ENCODE measurements around the gene TAF10.

The TAF10 gene

DNA sequence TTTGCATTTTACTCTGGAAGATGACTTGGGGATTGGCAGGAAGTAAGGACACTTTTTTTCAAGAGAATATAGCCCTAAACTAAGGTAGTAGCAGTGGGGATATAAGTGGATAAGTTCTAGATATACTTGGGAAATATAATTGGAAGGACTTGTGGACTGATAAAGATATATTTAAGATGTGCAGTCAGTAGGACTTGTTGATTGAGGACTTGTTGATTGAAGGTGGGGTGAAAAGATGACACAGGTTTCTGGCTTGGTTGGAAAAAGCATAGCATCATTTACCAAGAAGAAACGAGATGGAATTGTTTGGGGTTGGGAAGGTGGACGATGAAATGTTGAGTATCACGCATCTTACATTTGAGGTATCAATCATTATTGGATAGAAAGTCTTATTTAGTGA, 1.5 kb upstream of the TAF10 start:
- Histone ChIP-seq H3K4me3 (ENCODE audit: low read length) (peak overlapping the region; percentile 88; the same call in 1 of the 2 replicates), H3K27me3 (ENCODE audit: insufficient read depth, low read length) (no peaks in the 10 kb centered on the region), H3K36me3 (ENCODE audit: insufficient read depth, low read length) (peaks cover 48% of the 10 kb centered on the region), H3K27ac (ENCODE audit: low read depth, low read length) (no peak overlapping the region), H3K9ac (ENCODE audit: low read depth, low read length) (no peak overlapping the region), H3K9me3 (ENCODE audit: insufficient read depth, low read depth, low read length) (no peaks in the 10 kb centered on the region), H3K4me1 (ENCODE audit: insufficient read depth, low read length) (peaks cover 15% of the 10 kb centered on the region; the same call in 1 of the 2 replicates)
- 90% methylated on average over 3 of the region's 3 CpGs for WGBS

DNA sequence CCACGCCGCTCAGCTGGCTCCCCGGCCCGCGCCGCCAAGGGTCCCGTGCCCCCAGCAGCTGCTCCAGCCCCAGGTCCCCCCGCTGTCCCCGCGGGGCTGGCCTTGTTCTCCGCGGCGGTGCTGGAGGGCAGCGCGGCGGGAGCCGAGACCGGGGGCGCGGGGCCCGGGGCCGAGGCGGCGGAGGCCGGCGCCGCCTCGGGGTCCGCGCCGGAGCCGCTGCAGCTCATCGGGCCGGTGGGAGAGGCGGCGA, 128 bp downstream of the TAF10 start:
- Histone ChIP-seq H3K27me3 (ENCODE audit: insufficient read depth, low read length) (no peaks in the 10 kb centered on the region), H3K4me3 (ENCODE audit: low read length) (peak overlapping the region; percentile 88), H3K36me3 (ENCODE audit: insufficient read depth, low read length) (peaks cover 62% of the 10 kb centered on the region), H3K9ac (ENCODE audit: low read depth, low read length) (peak overlapping the region; percentile 92), H3K27ac (ENCODE audit: low read depth, low read length) (peak overlapping the region; percentile 99), H3K4me1 (ENCODE audit: insufficient read depth, low read length) (peaks cover 17% of the 10 kb centered on the region; the same call in 1 of the 2 replicates), H3K9me3 (ENCODE audit: insufficient read depth, low read depth, low read length) (no peaks in the 10 kb centered on the region)
- WGBS: 0% methylated on average over 36 of the region's 36 CpGs

DNA sequence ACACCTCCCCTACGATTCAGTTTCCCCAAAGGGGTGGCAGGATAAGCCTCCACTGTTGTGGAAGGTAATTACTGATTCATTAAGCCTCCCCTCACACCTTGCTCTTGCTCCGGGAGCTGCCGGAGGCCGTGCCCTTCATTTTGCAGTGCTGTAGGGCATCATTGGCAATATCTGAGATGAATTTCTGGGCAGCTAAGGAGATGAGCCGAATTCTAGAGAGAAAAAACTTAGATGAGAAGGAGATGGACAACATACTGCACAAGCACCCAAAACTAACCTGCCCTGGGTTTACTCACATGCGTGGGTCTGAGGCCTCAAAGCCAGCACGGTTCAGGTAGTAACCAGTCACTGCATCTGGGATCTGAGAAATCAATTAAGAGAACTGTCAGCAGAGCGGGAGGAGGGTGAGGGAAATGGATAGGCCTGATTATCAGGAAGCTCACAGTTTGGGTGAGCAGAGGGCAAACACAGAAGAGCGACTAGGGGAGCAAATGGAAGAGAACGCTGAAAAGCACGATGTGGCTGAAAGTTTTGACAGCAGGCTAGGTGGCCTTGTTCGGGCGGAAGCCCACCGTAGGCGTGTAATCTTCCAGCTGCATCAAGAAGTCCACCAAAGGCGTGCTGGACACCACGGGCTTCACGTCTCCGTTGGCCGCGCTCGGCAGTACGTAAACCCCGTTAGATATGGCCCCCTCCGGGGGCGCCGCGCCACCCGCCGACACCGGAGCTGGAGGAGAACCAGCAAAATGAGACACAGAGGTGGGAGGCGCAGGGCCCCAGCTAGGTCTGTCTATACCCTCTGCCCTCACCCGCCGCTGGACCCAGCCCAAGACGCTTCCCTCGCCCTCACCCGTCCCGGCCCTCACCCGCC, 689 bp downstream of the TAF10 start:
- peak overlapping the region; percentile 99 for H3K27ac ChIP-seq (ENCODE audit: low read depth, low read length)
- H3K27me3 ChIP-seq (ENCODE audit: insufficient read depth, low read length): no peaks in the 10 kb centered on the region
- peaks cover 62% of the 10 kb centered on the region for H3K36me3 ChIP-seq (ENCODE audit: insufficient read depth, low read length)
- 18% methylated on average over 39 of the region's 39 CpGs for WGBS
- H3K9me3 ChIP-seq (ENCODE audit: insufficient read depth, low read depth, low read length): no peaks in the 10 kb centered on the region
- H3K9ac ChIP-seq (ENCODE audit: low read depth, low read length): peak overlapping the region; percentile 92
- H3K4me1 ChIP-seq (ENCODE audit: insufficient read depth, low read length): peaks cover 22% of the 10 kb centered on the region
- peak overlapping the region; percentile 88 for H3K4me3 ChIP-seq (ENCODE audit: low read length)

DNA sequence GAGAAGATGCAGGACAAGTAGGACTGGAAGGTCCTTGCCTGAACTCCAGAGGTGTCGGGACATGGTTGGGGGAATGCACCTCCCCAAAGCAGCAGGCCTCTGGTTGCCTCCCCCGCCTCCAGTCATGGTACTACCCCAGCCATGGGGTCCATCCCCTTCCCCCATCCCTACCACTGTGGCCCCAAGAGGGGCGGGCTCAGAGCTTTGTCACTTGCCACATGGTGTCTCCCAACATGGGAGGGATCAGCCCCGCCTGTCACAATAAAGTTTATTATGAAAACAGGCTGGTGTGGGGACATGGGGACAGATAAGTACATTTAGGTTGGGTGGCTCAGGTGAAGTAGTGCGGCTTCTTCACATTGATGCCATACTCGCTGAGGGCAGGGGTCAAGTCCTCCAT, 1.4 kb downstream of the TAF10 start:
- H3K9ac ChIP-seq (ENCODE audit: low read depth, low read length): no peak overlapping the region

DNA sequence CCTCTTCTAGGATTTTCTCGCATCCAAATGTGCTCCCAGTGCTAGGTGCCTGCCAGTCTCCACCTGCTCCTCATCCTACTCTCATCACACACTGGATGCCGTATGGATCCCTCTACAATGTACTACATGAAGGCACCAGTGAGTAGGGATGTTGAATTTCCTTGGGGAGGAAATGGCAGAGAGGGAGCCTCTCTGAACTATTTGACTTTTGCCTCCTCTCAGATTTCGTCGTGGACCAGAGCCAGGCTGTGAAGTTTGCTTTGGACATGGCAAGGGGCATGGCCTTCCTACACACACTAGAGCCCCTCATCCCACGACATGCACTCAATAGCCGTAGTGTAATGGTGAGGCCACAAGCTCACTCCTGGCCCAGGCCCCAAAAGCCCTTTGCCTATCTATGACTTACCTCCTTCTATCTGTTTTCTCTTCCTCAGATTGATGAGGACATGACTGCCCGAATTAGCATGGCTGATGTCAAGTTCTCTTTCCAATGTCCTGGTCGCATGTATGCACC, 2.5 kb downstream of the TAF10 start:
- no peak overlapping the region for H3K9ac ChIP-seq (ENCODE audit: low read depth, low read length)
- peaks cover 48% of the 10 kb centered on the region for H3K36me3 ChIP-seq (ENCODE audit: insufficient read depth, low read length)
- H3K4me3 ChIP-seq (ENCODE audit: low read length): no peak overlapping the region
- H3K27me3 ChIP-seq (ENCODE audit: insufficient read depth, low read length): no peaks in the 10 kb centered on the region
- no peak overlapping the region; the same call in 1 of the 2 replicates for H3K27ac ChIP-seq (ENCODE audit: low read depth, low read length)
- peaks cover 35% of the 10 kb centered on the region for H3K4me1 ChIP-seq (ENCODE audit: insufficient read depth, low read length)
- 97% methylated on average over 7 of the region's 8 CpGs for WGBS
- H3K9me3 ChIP-seq (ENCODE audit: insufficient read depth, low read depth, low read length): no peaks in the 10 kb centered on the region

More for the DNA sequence above, 1.4 kb downstream of the TAF10 start:
- WGBS: 90% methylated on average over 6 of the region's 6 CpGs
- H3K27me3 ChIP-seq (ENCODE audit: insufficient read depth, low read length): no peaks in the 10 kb centered on the region
- no peaks in the 10 kb centered on the region for H3K9me3 ChIP-seq (ENCODE audit: insufficient read depth, low read depth, low read length)
- no peak overlapping the region for H3K27ac ChIP-seq (ENCODE audit: low read depth, low read length)
- peaks cover 26% of the 10 kb centered on the region for H3K4me1 ChIP-seq (ENCODE audit: insufficient read depth, low read length)
- peak overlapping the region; percentile 88 for H3K4me3 ChIP-seq (ENCODE audit: low read length)
- peaks cover 55% of the 10 kb centered on the region for H3K36me3 ChIP-seq (ENCODE audit: insufficient read depth, low read length)

DNA sequence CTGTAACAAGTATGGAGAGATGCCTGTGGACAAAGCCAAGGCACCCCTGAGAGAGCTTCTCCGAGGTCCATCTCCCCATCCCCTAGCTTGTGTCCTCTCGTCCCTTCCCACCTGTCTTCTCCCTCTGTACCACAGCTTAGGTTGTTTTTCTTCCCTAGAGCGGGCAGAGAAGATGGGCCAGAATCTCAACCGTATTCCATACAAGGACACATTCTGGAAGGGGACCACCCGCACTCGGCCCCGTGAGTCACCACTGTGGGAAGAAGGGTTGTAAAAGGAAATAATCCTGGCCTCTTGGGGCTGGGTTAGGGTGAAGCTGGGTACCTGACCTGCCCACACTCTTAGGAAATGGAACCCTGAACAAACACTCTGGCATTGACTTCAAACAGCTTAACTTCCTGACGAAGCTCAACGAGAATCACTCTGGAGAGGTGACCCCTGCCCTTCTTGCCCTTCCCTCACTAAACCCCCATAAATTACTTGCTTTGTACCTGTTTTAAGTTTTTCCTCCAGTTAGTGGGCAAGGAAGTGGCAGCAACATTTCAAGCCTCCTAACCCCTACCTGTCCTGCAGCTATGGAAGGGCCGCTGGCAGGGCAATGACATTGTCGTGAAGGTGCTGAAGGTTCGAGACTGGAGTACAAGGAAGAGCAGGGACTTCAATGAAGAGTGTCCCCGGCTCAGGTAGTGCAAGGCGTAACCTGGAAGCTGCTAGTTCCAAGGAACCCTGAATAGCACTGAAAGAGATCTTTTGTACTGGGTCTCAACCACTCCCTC, 3.1 kb downstream of the TAF10 start:
- Histone ChIP-seq H3K27me3 (ENCODE audit: insufficient read depth, low read length) (no peaks in the 10 kb centered on the region), H3K36me3 (ENCODE audit: insufficient read depth, low read length) (peaks cover 48% of the 10 kb centered on the region), H3K4me1 (ENCODE audit: insufficient read depth, low read length) (peaks cover 35% of the 10 kb centered on the region), H3K9ac (ENCODE audit: low read depth, low read length) (no peak overlapping the region), H3K9me3 (ENCODE audit: insufficient read depth, low read depth, low read length) (no peaks in the 10 kb centered on the region), H3K4me3 (ENCODE audit: low read length) (no peak overlapping the region), H3K27ac (ENCODE audit: low read depth, low read length) (no peak overlapping the region; the same call in 1 of the 2 replicates)
- WGBS: 97% methylated on average over 14 of the region's 14 CpGs

DNA sequence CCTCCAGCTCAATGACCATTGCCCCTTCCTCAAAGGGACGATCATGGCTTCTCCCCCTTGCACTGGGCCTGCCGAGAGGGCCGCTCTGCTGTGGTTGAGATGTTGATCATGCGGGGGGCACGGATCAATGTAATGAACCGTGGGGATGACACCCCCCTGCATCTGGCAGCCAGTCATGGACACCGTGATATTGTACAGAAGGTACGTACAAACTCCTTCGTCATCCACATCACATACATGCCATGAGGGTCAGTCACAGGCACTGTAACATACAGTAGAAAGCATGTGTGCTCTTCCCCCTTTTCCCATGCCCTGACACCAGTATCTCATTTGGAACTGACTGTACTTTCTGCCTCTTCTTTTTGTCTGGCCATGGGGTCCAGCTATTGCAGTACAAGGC, 4.0 kb downstream of the TAF10 start:
- Histone ChIP-seq H3K36me3 (ENCODE audit: insufficient read depth, low read length) (peaks cover 44% of the 10 kb centered on the region), H3K4me3 (ENCODE audit: low read length) (no peak overlapping the region), H3K27me3 (ENCODE audit: insufficient read depth, low read length) (no peaks in the 10 kb centered on the region), H3K27ac (ENCODE audit: low read depth, low read length) (peak overlapping the region; percentile 78; the same call in 1 of the 2 replicates), H3K9ac (ENCODE audit: low read depth, low read length) (no peak overlapping the region), H3K9me3 (ENCODE audit: insufficient read depth, low read depth, low read length) (no peaks in the 10 kb centered on the region), H3K4me1 (ENCODE audit: insufficient read depth, low read length) (peaks cover 32% of the 10 kb centered on the region)
- WGBS: 90% methylated on average over 9 of the region's 9 CpGs

DNA sequence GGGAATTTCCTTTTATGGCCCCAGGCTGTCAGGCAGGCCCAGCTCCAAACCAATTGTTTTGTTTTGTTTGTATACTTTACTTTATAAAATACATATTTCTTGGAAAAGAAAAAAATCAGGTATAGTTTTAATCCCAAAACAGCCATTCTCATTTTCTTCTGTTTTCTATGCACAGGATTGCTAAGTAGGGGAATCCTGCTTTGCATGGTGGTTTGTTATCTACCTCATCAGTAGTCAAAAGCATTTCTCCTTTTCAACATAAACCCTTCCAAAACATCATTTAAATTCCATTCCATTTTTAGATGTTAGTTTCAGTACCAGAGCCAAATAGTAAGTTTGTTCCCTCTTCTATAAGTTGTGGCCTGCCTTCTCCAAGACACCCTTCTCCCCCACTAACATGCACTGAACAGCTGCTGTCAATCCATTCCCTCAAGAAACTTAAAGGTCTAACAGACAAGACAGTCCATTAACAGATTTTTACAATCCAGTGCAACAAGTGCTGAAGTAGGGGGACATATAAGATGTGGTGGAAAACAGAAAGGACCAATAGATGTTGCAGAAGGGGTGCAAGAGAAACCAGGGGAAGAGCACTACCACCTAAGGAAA, 4.7 kb downstream of the TAF10 start:
- peak overlapping the region; percentile 6; the same call in 1 of the 2 replicates for H3K4me3 ChIP-seq (ENCODE audit: low read length)
- H3K27me3 ChIP-seq (ENCODE audit: insufficient read depth, low read length): no peaks in the 10 kb centered on the region
- H3K27ac ChIP-seq (ENCODE audit: low read depth, low read length): peak overlapping the region; percentile 78
- peaks cover 44% of the 10 kb centered on the region for H3K36me3 ChIP-seq (ENCODE audit: insufficient read depth, low read length)
- no peaks in the 10 kb centered on the region for H3K9me3 ChIP-seq (ENCODE audit: insufficient read depth, low read depth, low read length)
- H3K9ac ChIP-seq (ENCODE audit: low read depth, low read length): peak overlapping the region; percentile 66; the same call in 1 of the 2 replicates
- H3K4me1 ChIP-seq (ENCODE audit: insufficient read depth, low read length): peaks cover 34% of the 10 kb centered on the region

DNA sequence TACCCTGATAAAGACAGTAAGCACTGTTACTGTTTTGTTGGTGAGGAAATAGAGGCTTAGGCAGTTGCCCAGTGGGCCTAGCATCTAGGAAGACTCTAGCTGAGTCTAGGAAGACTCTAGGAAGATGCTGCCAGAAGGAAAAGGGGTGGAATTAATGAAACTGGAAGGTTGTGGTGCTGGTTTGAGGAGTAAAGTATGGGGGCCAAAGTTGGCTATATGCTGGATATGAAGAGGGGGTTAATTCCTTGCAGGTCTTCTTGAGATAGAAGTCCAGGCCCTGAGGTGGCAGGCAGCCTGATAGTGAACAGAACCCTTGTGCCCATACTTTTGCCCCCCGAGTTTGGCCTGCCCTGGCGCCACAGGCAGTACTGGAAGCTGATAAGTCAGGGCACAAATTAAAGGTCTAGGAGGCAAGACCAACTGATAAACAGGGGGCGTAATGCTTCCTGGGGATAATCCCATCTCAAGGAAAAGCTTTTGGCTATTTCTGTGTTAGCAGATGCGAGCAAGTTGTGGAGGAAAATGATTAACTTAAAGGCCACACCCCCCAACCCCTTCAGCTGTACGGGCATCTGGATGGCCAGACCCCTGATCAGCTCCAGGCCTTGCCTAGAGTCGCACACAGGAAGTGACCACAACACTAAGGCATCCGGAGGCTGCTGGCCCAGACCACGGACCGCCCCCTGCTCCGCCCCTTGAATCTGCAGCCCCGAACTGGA, 5.4 kb downstream of the TAF10 start:
- WGBS: 26% methylated on average over 11 of the region's 11 CpGs
- no peaks in the 10 kb centered on the region for H3K27me3 ChIP-seq (ENCODE audit: insufficient read depth, low read length)
- H3K4me1 ChIP-seq (ENCODE audit: insufficient read depth, low read length): peaks cover 36% of the 10 kb centered on the region
- H3K9me3 ChIP-seq (ENCODE audit: insufficient read depth, low read depth, low read length): no peaks in the 10 kb centered on the region
- peak overlapping the region; percentile 48; the same call in 1 of the 2 replicates for H3K9ac ChIP-seq (ENCODE audit: low read depth, low read length)
- H3K4me3 ChIP-seq (ENCODE audit: low read length): peak overlapping the region; percentile 31
- peak overlapping the region; percentile 90 for H3K27ac ChIP-seq (ENCODE audit: low read depth, low read length)
- peaks cover 45% of the 10 kb centered on the region for H3K36me3 ChIP-seq (ENCODE audit: insufficient read depth, low read length)

DNA sequence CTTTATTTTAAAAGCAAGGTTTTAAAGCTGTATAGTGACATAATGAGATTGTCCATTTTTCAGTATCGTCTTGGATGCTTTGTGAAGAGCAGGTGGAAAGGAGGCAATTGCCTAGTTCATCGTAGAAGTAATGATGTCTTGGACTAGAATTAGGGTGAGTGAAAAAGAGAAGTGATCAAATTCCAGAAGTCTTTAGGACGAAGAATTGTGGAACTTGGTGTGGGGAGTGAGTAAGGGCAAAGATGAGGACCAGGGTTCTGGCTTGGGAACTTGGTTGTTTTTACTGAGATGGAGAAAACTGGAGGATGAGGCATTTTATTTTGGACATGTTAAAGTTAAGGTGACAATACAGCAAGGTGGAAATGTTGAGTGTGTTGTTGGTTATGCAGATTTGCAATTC, 7.2 kb downstream of the TAF10 start:
- peaks cover 47% of the 10 kb centered on the region for H3K36me3 ChIP-seq (ENCODE audit: insufficient read depth, low read length)
- 61% methylated on average over 3 of the region's 3 CpGs for WGBS
- peaks cover 31% of the 10 kb centered on the region for H3K4me1 ChIP-seq (ENCODE audit: insufficient read depth, low read length)

More for the DNA sequence above, 7.2 kb downstream of the TAF10 start:
- Histone ChIP-seq H3K27me3 (ENCODE audit: insufficient read depth, low read length) (no peaks in the 10 kb centered on the region), H3K9me3 (ENCODE audit: insufficient read depth, low read depth, low read length) (no peaks in the 10 kb centered on the region), H3K4me3 (ENCODE audit: low read length) (peak overlapping the region; percentile 81), H3K27ac (ENCODE audit: low read depth, low read length) (peak overlapping the region; percentile 84), H3K9ac (ENCODE audit: low read depth, low read length) (peak overlapping the region; percentile 88)

Measured in HUES64 (cell line).